Measurements from ENCODE around the gene GPATCH11.

The GPATCH11 gene

GRCh38 chr2:37142546-37142945, 58.2 kb downstream of the GPATCH11 start:
- no peak overlapping the region for H4K8ac ChIP-seq (ENCODE audit: low read depth, low read length)
- H2BK120ac ChIP-seq (ENCODE audit: low read depth, low read length) = no peak overlapping the region
- H2BK15ac ChIP-seq (replicated peaks; ENCODE audit: low read depth) = no peak overlapping the region
- no peak overlapping the region for H2AK5ac ChIP-seq (ENCODE audit: low read length)
- H3K56ac ChIP-seq (ENCODE audit: low read length) = no peak overlapping the region
- H3K27me3 ChIP-seq (ENCODE audit: insufficient read depth, low read length, poor library complexity) = no peaks in the 10 kb centered on the region
- no peak overlapping the region for H3K18ac ChIP-seq (ENCODE audit: low read length)
- H3K23ac ChIP-seq (ENCODE audit: low read length) = no peak overlapping the region
- no peak overlapping the region for H4K5ac ChIP-seq (ENCODE audit: low read length)
- DNase-seq = no peak
- no peak overlapping the region for H3K4ac ChIP-seq (ENCODE audit: low read depth, low read length)
- no peak overlapping the region for H3K27ac ChIP-seq (ENCODE audit: low read depth, low read length)
- no peak overlapping the region for H3K9ac ChIP-seq (ENCODE audit: low read length)
- no peaks in the 10 kb centered on the region for H3K79me1 ChIP-seq (ENCODE audit: low read length)
- no peaks in the 10 kb centered on the region for H3K36me3 ChIP-seq (ENCODE audit: control insufficient read depth, insufficient read depth, low read length)
- H3K79me2 ChIP-seq (ENCODE audit: control insufficient read depth, insufficient read depth, low read length) = no peaks in the 10 kb centered on the region
- H3K4me1 ChIP-seq (ENCODE audit: control insufficient read depth, low read depth, low read length) = no peaks in the 10 kb centered on the region
- H3K4me2 ChIP-seq (ENCODE audit: low read length) = no peak overlapping the region
- H3K4me3 ChIP-seq (ENCODE audit: low read length) = no peak overlapping the region
- no peak overlapping the region for H2BK5ac ChIP-seq (ENCODE audit: low read length)

- Histone ChIP-seq H3K9ac (ENCODE audit: low read length) (no peak overlapping the region), H2BK120ac (ENCODE audit: low read depth, low read length) (no peak overlapping the region), H4K5ac (ENCODE audit: low read length) (no peak overlapping the region), H3K23ac (ENCODE audit: low read length) (no peak overlapping the region), H3K4ac (ENCODE audit: low read depth, low read length) (no peak overlapping the region), H3K4me2 (ENCODE audit: low read length) (no peak overlapping the region), H3K36me3 (ENCODE audit: control insufficient read depth, insufficient read depth, low read length) (no peaks in the 10 kb centered on the region), H3K79me2 (ENCODE audit: control insufficient read depth, insufficient read depth, low read length) (no peaks in the 10 kb centered on the region), H2AK5ac (ENCODE audit: low read length) (no peak overlapping the region), H3K27ac (ENCODE audit: low read depth, low read length) (no peak overlapping the region), H3K79me1 (ENCODE audit: low read length) (no peaks in the 10 kb centered on the region), H3K18ac (ENCODE audit: low read length) (no peak overlapping the region), H2BK5ac (ENCODE audit: low read length) (no peak overlapping the region), H4K8ac (ENCODE audit: low read depth, low read length) (no peak overlapping the region), H3K27me3 (ENCODE audit: insufficient read depth, low read length, poor library complexity) (no peaks in the 10 kb centered on the region), H3K4me1 (ENCODE audit: control insufficient read depth, low read depth, low read length) (no peaks in the 10 kb centered on the region), H3K56ac (ENCODE audit: low read length) (no peak overlapping the region), H2BK15ac (replicated peaks; ENCODE audit: low read depth) (no peak overlapping the region), H3K4me3 (ENCODE audit: low read length) (no peak overlapping the region)
- no peak for DNase-seq
- WGBS (ENCODE audit: extremely low coverage, insufficient coverage, low lambda C conversion rate) = no CpG with 5 or more reads among the region's 1 CpG
Observed at GRCh38 chr2:37143974-37144373, 59.7 kb downstream of the GPATCH11 start.

- Histone ChIP-seq H4K5ac (ENCODE audit: low read length) (no peak overlapping the region), H3K9ac (ENCODE audit: low read length) (no peak overlapping the region), H2BK15ac (replicated peaks; ENCODE audit: low read depth) (no peak overlapping the region), H3K4me2 (ENCODE audit: low read length) (no peak overlapping the region), H2AK5ac (ENCODE audit: low read length) (no peak overlapping the region), H3K27ac (ENCODE audit: low read depth, low read length) (no peak overlapping the region), H3K4me1 (ENCODE audit: control insufficient read depth, low read depth, low read length) (no peaks in the 10 kb centered on the region), H3K79me2 (ENCODE audit: control insufficient read depth, insufficient read depth, low read length) (no peaks in the 10 kb centered on the region), H3K18ac (ENCODE audit: low read length) (no peak overlapping the region), H3K36me3 (ENCODE audit: control insufficient read depth, insufficient read depth, low read length) (no peaks in the 10 kb centered on the region), H3K56ac (ENCODE audit: low read length) (no peak overlapping the region), H3K4me3 (ENCODE audit: low read length) (no peak overlapping the region), H2BK5ac (ENCODE audit: low read length) (no peak overlapping the region), H3K27me3 (ENCODE audit: insufficient read depth, low read length, poor library complexity) (no peaks in the 10 kb centered on the region), H4K8ac (ENCODE audit: low read depth, low read length) (no peak overlapping the region), H3K23ac (ENCODE audit: low read length) (no peak overlapping the region), H3K79me1 (ENCODE audit: low read length) (no peaks in the 10 kb centered on the region), H2BK120ac (ENCODE audit: low read depth, low read length) (no peak overlapping the region), H3K4ac (ENCODE audit: low read depth, low read length) (no peak overlapping the region)
- WGBS (ENCODE audit: extremely low coverage, insufficient coverage, low lambda C conversion rate) = no CpG with 5 or more reads among the region's 2 CpGs
- no peak for DNase-seq
Observed at GRCh38 chr2:37146062-37146461, 61.7 kb downstream of the GPATCH11 start.

GRCh38 chr2:37148325-37148724, 64.0 kb downstream of the GPATCH11 start:
- Histone ChIP-seq H2AK5ac (ENCODE audit: low read length) (no peak overlapping the region), H3K79me1 (ENCODE audit: low read length) (no peaks in the 10 kb centered on the region), H3K18ac (ENCODE audit: low read length) (no peak overlapping the region), H4K5ac (ENCODE audit: low read length) (no peak overlapping the region), H3K4me1 (ENCODE audit: control insufficient read depth, low read depth, low read length) (no peaks in the 10 kb centered on the region), H2BK15ac (replicated peaks; ENCODE audit: low read depth) (no peak overlapping the region), H3K4ac (ENCODE audit: low read depth, low read length) (no peak overlapping the region), H3K9ac (ENCODE audit: low read length) (no peak overlapping the region), H3K23ac (ENCODE audit: low read length) (no peak overlapping the region), H4K8ac (ENCODE audit: low read depth, low read length) (no peak overlapping the region), H3K4me2 (ENCODE audit: low read length) (no peak overlapping the region), H2BK5ac (ENCODE audit: low read length) (no peak overlapping the region), H3K4me3 (ENCODE audit: low read length) (no peak overlapping the region), H3K56ac (ENCODE audit: low read length) (no peak overlapping the region), H2BK120ac (ENCODE audit: low read depth, low read length) (no peak overlapping the region), H3K36me3 (ENCODE audit: control insufficient read depth, insufficient read depth, low read length) (no peaks in the 10 kb centered on the region), H3K79me2 (ENCODE audit: control insufficient read depth, insufficient read depth, low read length) (no peaks in the 10 kb centered on the region), H3K27ac (ENCODE audit: low read depth, low read length) (no peak overlapping the region), H3K27me3 (ENCODE audit: insufficient read depth, low read length, poor library complexity) (no peaks in the 10 kb centered on the region)
- 100% methylated on average over 1 of the region's 7 CpGs for WGBS (ENCODE audit: extremely low coverage, insufficient coverage, low lambda C conversion rate)
- no peak for DNase-seq

All from mesendoderm (in vitro differentiated cells).